Left forelimb (tissue), 1 donor: ENCODE data around the gene AP3B2.
"Not testable (repeated sequence)": the region's sequence is repeated elsewhere in the genome, so short reads cannot be mapped to it uniquely, and the experiment has no call there.

Experiments
- DNase-seq: peaks from one replicate; pipeline ENCODE4 v3.0.0-alpha.2; 2018; ENCODE audit warnings: low spot score

Gene AP3B2

DNA sequence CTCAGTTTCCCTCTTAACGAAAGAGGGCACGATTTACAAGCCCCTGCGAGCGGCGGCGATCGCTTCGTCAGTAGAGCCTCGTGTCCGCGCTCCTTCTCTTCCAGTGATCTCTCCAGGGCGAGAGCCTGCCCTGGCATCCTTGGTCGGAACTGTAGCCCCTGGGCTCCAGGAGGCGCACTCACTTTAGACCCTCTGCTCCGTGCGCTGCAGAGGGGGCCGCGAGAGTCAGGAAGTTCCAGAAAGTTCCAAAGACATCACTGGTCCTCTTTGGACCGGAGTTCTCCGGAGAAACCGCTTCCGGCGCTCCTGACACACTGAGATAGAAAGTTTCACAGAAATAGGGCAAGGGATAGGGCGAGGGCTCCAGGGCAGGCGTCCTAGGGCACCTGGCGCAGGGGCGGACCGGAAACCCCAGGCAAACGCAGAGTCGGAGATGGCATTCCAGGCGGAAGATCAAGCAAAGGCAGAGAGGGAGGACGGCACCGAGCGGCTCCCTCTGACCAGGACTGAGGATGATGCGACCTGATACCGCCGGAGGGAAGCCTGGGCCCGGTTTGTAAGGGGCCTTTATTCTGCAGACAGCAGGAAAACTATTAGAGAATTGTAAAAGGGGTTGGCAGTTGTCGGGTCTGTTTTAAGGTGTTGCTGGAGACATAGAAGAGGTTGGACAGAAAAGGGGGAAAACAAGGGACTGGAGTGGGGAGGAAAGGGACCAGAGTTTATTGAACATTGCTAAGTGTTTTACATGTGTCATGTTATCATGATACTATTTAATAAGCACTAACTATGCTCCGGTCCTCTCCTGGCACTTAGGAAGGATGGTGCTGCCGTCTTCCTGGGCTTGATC, 61.2 kb downstream of the AP3B2 start:
- DNase-seq, result no peak

DNA sequence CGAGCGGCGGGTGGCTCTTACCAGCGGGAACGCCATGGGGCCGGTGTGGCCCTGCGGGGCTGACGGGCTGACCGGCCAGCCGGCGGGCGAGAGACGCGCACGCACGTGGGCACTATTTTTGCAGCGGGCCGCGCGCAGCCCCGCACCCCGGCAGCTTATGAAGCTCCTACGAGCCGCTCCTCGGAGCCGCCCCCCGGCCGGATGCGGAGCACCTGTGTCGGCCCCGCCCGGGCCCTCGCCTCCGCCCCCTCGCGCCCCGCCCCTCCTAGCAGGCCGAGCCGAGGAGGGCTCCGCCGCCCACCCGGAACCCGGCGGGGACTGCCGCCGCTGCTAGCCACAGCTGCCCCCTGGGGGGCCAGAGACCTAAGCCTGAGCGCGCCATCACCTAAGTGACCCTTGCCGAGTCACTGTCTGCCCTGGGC, 61.8 kb downstream of the AP3B2 start:
- no peak for DNase-seq

DNA sequence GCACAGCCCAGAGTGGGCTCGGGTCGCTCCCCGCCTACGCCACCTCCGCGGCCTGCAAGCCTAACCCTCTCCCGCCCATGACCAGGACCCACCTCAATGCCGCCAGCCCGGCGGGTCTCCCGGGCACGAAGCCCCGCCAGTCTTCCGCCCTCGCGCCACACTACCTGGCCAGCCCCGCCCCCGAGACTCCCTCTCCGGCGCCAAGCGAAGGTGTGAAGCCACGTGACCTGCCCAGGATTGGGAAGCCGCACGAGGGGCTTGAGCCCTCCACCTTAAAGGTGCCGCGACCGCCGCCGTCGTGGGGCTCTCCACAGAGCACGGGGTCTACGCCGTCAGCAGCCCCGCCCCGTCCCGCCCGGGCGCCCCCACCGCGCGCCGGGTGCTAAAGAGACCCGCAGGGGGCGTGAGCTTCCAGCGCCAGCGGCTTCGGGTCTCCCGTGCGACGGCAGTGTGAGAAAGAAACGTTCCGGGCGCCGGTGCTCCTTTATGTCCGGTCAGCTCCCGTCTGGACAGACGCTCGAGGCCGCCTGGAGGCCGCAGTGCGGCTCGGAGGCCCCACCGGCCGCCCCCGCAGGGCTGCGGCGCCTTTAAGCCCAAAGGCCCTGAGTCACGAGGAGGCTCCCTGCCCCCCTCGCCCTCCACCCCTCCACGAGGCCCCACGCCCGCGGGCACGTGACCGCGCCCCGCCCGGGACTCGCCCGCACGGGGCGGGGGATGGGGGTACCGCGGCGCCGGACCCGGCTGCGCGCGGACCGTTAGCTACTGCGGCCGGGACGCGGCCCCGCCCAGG, 62.4 kb downstream of the AP3B2 start, which contains the start of gene CPEB1:
Gene CPEB1 (minus strand): TSS at position 319 of the 790 bp plus-strand sequence. CDS start 18,904 bp downstream, outside the sequence.
- no peak for DNase-seq

DNA sequence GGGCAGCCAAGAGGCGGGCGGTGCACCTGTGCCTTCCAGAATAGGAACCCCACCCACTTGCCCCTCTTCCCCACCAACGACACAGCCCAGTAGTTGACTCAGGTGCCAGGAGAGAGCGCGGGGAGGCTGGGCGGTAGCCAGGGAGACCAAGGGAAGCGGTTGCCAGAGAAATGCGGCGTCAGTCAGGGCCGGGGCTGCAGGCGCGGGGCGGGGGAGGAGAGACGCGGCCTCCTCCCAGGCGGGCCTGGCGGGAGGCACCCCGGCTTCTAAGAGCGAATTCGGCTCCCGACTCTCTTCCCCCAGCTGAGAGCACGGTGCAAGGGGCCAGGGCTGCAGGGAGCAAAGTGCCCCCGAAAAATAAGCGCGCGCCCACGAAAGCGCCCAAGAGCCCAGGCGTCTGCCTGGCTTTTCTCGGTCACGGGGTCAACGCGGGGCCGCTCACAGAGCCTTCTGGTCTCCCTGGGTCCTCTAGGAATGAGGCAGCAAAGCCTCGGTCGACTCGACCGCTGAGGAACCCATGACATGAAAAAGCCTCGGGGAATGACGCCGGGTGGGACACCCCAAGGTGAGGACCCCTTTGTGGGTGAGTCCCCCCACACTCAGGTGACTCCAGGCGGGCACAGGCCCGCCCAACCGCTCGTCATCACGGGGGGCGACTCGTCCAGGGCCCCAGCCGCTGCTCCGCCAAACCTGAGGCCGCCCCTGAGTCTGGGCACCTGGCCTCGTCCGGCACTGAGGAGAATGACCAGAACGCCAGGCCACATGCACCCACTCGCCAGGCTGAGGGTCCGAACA, 63.2 kb downstream of the AP3B2 start:
- DNase-seq, result no peak

DNA sequence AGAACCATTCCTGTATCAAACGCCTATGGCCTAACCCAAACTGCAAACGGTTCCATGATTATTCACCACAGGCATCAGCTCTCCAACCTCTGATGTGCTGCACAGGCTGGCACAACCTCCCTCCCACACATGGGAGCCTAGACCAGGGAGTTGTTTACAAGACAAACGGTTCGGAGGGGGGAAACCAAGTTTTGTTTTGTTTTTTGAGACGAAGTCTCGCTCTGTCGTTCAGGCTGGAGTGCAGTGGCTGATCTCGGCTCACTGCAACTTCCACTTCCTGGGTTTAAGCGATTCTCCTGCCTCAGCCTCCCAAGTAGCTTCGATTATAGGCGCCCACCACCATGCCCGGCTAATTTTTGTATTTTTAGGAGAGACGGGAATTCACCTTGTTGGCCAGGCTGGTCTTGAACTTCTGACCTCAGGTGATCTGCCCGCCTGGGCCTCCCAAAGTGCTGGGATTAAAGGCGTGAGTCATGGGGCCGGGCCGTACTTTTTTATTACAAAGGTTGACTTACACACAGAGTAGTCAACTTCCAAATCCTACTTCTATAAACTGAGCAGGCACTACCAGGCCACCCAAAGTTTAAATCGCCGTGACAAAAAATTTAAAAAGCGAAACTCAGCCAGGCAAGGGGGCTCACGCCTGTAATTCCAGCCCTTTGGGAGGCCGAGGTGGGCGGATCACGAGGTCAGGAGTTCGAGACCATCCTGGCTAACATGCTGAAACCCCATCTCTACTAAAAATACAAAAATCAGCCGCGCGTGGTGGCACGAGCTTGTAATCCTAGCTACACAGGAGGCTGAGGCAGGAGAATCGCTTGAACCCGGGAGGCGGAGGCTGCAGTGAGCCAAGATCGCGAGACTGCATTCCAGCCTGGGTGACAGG, 64.5 kb downstream of the AP3B2 start:
- DNase-seq, result not testable (repeated sequence)

DNA sequence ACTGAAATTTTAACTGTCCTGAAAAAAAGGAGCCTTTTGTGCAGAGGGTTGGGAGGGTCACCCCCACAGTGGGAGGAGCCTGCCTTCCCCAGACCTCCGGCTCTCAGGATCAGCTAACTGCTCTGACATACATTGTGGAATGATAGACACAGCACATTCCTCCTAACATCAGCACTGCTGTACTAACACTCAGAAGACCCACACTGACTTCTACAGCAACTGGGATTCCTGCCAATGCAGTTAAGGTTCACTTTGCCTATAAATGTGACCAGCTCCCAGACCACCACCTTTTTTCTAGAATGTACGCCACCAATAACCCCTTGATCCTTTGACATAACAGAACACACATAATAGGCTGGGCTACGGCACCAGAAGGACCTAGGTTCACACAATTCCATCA, 65.7 kb downstream of the AP3B2 start:
- no peak for DNase-seq

DNA sequence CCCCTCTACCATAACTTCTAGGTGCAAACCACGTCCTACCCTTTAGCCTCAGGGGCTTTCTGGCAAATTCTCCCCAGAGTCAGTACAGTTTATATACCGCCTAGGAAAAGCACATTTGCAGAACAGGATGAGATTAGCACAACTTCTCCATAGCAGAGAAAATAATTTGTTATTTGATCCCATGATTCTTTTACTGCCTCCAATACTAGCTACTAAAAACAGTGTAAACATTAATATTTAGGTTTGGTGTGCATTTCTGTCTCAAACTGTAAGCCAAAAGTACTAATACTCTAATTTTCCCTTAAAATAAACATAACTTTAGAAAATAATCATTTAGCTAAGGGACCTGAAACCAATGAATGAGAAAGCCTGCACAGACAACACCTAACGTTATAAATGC, 67.0 kb downstream of the AP3B2 start:
- no peak for DNase-seq

DNA sequence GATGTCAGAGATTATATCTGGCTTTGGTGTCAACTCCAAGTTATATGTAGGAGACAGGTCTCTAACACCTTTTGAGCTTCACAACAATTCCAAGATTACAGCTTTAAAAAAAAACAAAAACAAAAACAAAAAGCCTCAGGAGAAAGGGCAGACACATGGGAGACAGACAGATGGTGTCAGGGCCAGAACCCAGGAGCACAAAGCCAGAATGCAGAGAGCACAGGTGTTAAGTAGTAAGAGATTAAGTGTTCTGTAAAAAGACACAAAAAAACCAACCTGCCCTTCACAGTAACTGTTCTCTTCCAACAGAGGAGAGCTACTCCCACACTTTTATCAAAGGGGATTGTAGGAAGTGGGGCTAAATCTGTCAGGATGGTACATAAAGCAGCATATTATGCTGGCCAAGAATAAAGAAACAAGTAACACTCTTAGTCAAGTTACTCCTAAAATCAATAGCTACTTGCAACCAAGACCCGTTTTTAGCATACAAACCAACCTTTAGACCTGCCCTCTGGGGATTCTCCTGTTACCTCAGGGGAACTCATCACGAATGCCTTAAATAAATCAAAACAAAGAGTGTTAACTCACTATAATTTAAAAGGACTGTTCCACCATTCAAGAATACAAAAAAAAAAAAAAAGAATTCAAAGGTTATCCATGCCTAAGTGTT, 68.4 kb downstream of the AP3B2 start:
- no peak for DNase-seq

DNA sequence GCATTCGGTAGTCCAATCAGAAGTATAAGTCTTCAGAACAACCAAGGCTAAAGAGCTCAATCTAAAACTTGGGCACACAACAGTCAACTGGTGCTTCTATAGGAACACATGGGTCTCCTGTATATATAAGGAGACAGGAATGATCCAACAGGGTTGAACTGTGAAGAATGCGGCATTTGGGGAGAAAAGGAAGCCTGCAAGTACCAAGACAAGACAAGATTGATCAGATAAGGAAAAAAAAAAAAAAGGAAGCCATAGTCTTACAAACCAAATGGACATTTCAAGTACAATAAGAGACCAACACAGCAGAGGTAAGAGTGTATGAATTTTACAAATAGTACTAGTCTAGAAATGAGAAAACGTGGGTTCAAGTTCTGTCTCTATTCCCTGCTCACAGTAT, 69.0 kb downstream of the AP3B2 start:
- DNase-seq, result no peak

DNA sequence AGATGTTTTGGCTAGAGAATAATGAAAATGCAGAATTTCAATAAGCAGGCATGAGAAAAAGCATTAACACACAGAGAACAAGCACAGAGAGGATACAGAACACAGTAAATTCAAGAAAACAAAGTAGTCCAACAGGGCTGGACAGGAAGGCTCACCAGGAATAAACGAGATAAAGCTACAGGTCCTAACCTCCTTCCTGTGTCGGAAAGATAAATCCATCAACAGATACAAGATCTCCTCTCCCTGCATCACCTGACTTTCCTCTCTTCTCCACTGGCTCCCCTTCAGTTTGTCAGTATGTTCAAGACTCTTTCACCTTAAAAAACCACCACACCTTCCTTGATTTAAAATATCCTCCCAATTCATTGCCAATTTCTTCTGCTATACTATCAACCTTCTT, 73.9 kb downstream of the AP3B2 start:
- no peak for DNase-seq

DNA sequence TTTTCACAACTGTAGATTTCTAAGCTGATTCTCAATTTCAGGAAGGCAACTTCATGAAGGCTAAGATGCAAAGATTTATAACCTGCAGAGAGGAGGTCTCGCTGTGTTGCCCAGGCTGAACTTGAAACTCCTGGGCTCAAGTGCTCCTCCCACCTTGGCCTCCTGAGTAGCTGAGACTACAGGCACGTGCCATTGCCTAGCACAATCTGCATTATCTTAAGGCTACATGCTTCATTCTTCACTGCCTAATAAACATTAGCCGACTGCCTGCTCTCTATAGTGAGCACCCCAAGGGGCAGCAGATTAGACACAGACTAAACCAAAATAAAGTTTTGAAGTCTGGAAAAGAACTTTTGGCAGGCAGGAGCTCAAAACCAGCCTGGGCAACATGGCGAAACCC, 79.6 kb downstream of the AP3B2 start:
- no peak for DNase-seq

DNA sequence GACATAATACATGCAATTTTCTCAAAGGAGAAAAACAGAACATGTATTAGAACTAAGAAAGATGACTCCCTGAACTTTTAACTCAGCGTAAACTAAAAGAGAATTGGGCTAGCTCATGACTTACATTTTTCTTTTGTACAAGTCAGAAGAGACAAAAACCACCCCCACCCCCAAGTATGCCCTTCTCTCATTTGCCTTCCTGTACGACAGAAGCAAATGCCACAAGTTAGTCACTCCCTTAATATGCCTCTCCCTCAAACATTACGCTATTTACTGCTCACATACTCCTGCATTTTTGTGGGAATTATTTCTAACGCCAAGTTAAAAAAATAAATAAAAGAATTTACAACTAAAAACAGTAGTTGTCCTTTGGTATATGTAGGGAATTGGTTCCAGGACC, 84.5 kb downstream of the AP3B2 start:
- DNase-seq, result no peak

DNA sequence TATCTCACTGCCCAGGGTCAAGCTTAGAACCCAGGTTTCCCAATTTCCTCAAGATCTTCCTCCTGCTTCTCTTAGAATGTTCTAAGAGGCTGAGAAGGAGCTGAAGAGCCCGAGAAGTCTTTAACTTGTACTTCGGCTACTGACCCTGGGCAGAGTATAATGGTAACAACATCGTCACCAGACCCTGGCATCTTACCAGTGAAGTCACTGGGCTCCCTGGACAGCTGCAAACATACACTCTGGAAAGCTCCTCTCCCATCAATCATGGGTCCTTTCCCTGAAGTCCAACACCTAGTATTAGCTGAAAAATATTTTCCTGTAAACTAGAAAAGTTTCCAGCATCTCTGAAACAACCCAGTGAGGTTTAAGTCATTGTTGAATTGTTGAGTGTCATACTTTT, 85.2 kb downstream of the AP3B2 start:
- no peak for DNase-seq

DNA sequence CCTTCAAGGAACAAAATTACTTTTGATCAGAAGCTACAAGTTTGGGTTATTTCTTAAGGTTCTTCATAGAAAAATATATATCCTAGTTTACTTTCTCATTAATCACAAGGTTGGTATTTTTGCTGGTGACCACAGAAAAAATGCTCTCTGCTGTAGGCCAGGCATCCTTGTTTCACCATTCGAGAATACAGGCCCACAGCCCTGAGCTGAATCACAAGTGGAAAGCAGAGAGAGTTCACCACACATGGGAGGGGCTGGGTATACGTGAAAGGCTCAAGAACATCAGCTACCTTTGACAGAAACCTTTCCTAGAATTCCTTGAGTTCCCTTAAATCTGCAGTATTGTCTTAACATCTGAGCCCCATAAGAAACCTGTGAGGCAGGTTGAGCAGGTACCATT, 85.7 kb downstream of the AP3B2 start:
- no peak for DNase-seq

DNA sequence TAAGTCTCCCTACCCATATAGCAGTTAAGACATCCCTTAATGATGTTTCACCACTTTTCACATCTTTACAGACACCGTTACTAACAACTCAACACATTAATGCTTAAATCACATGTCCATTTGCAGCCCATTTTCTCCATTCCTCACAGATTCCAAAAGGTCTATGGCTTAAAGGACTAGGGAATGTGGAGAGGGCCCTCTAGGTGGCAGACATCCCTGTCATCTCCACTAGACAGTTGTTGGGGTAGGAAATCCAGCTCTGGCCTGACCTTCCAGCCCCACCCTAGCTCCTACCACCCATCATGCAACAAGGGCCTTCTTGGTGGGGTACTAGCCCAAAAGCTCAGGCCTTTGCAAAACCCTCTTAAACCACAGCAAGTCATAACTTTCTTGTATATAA, 87.7 kb downstream of the AP3B2 start:
- DNase-seq, result no peak

DNA sequence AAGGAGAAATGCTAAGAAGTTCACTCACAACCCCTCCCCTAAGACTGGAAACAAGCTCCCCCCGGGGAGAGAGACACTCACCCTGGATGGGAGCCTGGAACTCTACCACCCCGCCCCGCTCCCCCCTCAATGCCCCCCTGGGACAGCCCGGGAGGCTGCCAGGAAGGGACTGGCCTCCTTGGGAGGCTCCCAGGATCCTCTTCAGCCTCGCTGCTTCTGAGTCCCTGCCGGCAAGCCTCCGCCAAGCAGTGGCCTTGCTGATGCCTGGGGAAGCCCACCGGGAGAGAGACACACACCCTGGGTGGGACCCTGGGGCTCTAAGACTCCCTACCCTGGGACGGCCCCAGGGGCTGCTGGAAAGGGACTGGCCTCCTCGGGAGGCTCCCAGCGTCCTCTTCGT, 95.9 kb downstream of the AP3B2 start:
- no peak for DNase-seq

DNA sequence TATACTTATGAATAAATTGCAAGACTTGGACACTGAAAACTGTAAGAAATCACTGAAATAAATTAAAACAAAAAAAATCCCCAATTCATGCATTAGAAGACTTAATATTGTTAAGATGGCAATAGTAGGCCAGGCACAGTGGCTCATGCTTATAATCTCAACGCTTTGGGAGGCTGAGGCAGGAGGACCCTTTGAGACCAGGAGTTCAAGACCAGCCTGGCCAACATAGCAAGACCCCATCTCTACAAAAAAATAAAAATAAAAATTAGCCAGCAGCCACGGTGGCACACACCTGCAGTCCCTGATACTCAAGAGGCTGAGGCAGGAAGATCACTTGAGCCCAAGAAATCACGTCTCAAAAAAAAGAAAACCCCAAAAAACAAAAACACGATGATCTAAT, 98.3 kb downstream of the AP3B2 start:
- DNase-seq, result no peak
